HuH-7 (cell line): Measurements from ENCODE around the gene ORMDL3.
"Not testable (repeated sequence)": the region's sequence is repeated elsewhere in the genome, so short reads cannot be mapped to it uniquely, and the experiment has no call there.

ENCODE experiments used
- DNase-seq: peaks from one replicate; pipeline ENCODE4 v3.0.0; 2011; ENCODE audit warnings: low spot score

The ORMDL3 gene

DNA sequence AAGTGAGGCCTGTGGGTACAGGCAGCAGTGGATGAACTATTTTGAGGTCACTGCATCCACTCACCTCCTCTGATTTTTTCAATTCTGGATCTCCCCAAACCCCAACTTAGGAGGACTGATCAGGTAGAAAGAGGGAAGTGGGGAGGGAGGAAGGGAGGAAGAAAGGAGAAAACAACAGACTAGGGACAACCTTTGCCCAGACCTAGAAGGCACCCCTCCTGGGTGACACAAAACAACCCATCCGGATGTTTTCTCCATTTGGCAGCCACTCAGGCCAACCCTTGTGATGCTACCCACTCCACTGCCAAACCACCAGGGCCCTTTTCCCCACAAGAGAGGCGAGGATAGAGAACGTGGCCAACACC lies 2.7 kb downstream of the ORMDL3 start:
- DNase-seq, result no peak

- no peak for DNase-seq
Measured at GRCh38 chr17:39923836-39924690, 3.3 kb downstream of the ORMDL3 start.

DNA sequence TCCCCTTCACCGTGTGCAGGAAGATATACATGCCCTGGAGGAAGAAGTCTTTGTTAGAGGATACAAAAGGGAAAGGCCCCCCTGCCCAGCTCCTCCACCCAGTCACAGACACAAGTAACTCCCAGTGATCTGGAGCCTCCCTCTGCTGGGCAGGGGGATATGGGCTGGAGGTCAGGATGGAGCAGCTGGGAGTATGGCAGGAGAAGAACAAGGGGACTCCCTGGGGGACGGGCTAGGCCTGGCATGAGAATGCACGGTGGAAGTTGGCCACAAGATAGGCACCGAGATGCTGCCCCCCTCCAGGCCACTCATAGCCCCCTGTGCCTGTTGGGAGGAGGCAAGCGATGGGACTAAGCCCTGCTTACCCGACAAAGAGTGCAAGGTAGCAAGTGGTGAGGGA lies 4.2 kb downstream of the ORMDL3 start:
- no peak for DNase-seq

- DNase-seq, result no peak
Measured at GRCh38 chr17:39922006-39922405, 5.4 kb downstream of the ORMDL3 start.

DNA sequence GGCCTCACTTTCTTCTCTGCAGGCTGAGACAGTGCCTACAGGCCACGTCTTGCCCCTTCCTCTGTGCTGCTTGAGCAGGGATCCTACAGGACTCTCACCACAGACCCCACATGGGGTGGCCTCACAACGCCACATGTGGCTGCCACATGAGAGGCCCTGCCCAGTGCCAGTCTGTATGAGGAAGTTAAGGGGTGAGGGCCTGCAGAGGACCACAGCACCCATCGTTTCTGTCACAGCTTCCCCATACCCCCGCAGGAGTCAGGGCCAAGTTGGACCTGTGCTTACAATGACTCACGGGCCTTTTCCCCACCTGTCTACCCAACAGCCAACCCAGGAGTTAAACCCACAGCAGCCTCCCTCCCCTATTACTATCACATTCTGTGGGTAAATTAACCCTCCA lies 6.1 kb downstream of the ORMDL3 start:
- no peak for DNase-seq

DNA sequence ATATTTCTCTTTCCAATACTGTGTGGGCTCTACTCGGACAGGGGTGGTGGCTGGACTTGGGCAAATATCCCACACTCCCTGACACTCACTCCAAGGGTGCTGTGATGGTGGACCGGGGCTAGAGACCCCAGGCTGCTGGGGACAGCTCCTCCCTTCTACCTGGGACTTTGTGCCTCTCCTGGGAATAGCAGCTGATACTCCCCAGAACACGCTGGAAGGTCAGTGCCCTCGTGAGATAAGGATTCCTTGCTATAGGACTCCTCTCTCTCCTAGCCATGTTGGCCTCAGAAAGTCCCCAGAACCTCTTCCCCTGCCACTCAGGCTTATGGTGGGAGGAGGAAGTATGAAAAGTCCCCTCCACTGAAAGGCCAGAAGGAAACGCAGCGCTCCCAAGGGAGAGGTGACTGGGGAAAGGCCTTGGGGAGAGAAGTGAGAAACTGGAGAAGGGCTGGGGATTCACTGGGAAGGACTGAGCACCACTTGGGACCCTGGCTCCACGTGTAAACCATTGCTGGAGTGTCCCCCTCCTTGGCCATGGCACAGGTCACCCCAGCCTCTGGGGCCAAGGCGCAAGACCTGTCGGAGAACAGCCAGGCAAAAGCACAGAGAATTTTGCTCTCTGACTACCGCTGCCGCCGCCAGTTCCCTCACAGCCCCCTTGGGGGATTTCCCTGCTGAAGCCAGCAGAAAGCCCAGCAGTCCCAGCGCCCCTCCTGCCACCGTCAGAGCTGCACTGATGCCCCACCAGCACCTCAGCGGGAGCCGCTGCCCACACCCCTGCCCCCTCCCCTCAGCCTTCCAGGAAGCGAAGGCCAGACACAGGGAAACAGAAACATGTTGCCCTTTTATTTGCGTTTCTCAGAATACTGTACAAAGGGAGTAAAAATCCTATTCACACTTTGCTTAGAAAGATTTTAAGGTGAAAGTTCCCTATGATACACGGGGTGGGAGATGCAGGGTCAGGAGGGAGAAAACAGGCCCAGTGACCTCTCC lies 6.9 kb downstream of the ORMDL3 start:
- no peak for DNase-seq

GRCh38 chr17:39919087-39919683 lies 8.2 kb downstream of the ORMDL3 start:
- DNase-seq, result no peak

GRCh38 chr17:39916918-39917317 lies 10.5 kb downstream of the ORMDL3 start:
- no peak for DNase-seq

DNA sequence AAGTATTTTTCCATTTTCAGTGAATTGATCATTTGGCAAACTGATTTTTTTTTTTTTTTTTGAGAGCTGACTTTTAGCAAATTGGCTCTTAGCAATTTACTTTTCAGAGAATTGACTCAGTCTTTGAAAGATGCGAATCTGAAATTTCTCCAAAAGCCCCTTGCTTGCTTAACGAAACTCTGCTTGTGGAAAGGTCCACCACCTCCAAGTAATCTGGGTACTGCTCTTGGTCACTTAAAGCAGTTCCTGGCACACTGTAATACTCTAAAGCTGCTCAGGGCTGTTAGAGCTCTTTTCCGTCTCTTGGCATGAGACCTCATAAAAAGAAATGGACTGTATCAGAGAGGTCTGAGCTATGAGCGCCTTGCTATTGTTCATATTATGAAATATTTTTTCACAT lies 11.8 kb downstream of the ORMDL3 start:
- DNase-seq, result no peak

DNA sequence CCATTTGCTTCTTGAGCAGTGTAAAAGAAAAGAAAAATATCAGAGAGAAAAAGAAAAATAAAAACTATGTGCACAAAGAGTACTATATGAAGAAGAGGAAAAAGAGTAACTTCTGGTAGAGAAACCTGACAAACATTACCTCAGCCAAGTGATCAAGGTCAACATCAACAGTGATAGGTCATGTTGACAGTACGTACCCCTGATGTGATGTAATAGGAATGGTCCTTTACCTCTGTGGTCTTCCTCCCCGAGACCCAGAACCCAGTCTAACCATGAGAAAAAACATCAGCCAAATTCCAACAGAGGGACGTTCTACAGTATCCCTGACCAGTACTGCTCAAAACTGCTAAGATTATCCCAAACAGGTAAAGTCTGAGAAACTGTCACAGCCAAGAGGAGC lies 13.4 kb downstream of the ORMDL3 start:
- no peak for DNase-seq

- DNase-seq, result no peak
Measured at GRCh38 chr17:39908789-39909352, 18.5 kb downstream of the ORMDL3 start.

- DNase-seq, result no peak
Measured at GRCh38 chr17:39904990-39905288, 22.5 kb downstream of the ORMDL3 start.

- no peak for DNase-seq
Measured at GRCh38 chr17:39903158-39903884, 24.1 kb downstream of the ORMDL3 start.

GRCh38 chr17:39902027-39902426 lies 25.4 kb downstream of the ORMDL3 start:
- not testable (repeated sequence) for DNase-seq

DNA sequence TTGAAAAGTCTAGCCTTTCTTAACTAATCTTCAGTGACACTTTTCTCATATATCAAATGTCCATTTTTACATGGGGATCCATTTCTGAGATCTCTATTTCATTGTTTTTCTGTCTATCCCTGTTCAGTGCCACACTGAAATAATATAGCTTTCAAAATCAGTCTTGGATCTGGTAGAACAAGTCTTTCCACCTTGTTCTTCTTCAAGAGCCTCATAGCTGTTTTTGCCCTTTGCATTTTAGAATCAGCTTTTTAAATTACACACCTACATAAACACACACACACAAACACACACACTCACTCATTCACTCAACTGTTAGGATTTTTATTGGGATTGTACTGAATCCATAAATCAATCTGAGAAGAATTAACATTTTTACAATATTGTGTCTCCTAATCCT lies 28.2 kb downstream of the ORMDL3 start:
- DNase-seq, result no peak

GRCh38 chr17:39898088-39898487 lies 29.3 kb downstream of the ORMDL3 start:
- DNase-seq, result no peak

GRCh38 chr17:39894681-39895376 lies 32.6 kb downstream of the ORMDL3 start:
- DNase-seq, result no peak

GRCh38 chr17:39889200-39889599 lies 38.2 kb downstream of the ORMDL3 start:
- DNase-seq, result no peak

DNA sequence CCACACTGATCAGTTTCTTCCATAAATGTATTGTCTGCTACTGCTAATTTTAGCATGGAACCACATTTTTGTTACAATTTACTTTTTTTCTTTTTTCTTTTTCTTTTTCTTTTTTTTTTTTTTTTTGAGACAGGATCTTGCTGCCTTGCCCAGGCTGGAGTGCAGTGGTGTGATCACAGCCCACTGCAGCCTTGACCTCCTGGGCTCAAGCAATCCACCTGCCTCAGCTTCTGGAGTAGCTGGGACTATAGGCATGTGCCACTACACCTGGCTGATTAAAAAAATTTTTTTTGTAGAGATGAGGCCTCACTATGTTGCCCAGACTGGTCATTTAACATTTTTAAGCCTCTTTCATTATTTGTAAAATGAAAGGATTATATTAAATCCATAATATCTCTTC lies 40.3 kb downstream of the ORMDL3 start:
- no peak for DNase-seq

- not testable (repeated sequence) for DNase-seq
Measured at GRCh38 chr17:39886102-39886501, 41.3 kb downstream of the ORMDL3 start.

- no peak for DNase-seq
Measured at GRCh38 chr17:39872751-39873150, 54.6 kb downstream of the ORMDL3 start.
